K562 (cell line): ENCODE data around the gene RHAG.

Experiments
- CC2D1A ChIP-seq: fragments of 450-650 bp; IDR thresholded peaks from 2 replicates; pipeline ENCODE4 v1.6.1; 2017; ENCODE audit warnings: mild to moderate bottlenecking
- CREB5 ChIP-seq: fragments of 250-450 bp; sonication (Bioruptor Pico); IDR thresholded peaks from 2 replicates; pipeline ENCODE4 v1.5.0; 2020; ENCODE audit warnings: mild to moderate bottlenecking
- FOXA1 ChIP-seq: fragments of 450-650 bp; IDR thresholded peaks from 2 replicates; pipeline ENCODE4 v1.6.1; 2016; ENCODE audit warnings: mild to moderate bottlenecking, borderline replicate concordance
- MXI1 ChIP-seq: IDR thresholded peaks from 2 replicates; pipeline ENCODE4 v1.6.1; 2011; ENCODE audit warnings: low read depth, mild to moderate bottlenecking, improper control_type of control experiment, low read length
- RAD21 ChIP-seq, 2 experiments: fragments of 250-450 bp in 1 of 2; fragments of 450-650 bp in 1 of 2; sonication (Bioruptor Pico) in 1 of 2; formaldehyde crosslinking in 1 of 2; IDR thresholded peaks in 1 of 2; conservative IDR thresholded peaks in 1 of 2; 2 replicates each; pipeline versions ENCODE4 v1.4.0 to v1.8.0; 2020 to 2022; ENCODE audit warnings: mild to moderate bottlenecking in 2 of 2, moderate library complexity in 1 of 2
- REST ChIP-seq, 2 experiments: fragments of 450-650 bp; formaldehyde crosslinking in 1 of 2; IDR thresholded peaks; 2 replicates each; pipeline versions ENCODE4 v1.4.0 to v1.6.1; 2014 to 2020; ENCODE audit warnings: mild to moderate bottlenecking in 2 of 2, borderline replicate concordance in 1 of 2, low read depth in 1 of 2
- SIX5 ChIP-seq, 2 experiments: IDR thresholded peaks; 2 replicates each; pipeline ENCODE4 v1.6.1; 2011; ENCODE audit warnings: low read length in 2 of 2, borderline replicate concordance in 1 of 2, low read depth in 1 of 2, mild to moderate bottlenecking in 1 of 2, moderate library complexity in 1 of 2; ENCODE audit not compliant: insufficient read depth in 1 of 2
- SMARCE1 ChIP-seq: fragments of 450-650 bp; IDR thresholded peaks from 2 replicates; pipeline ENCODE4 v1.7.1; 2016; ENCODE audit warnings: mild to moderate bottlenecking
- ZBTB1 ChIP-seq: sonication (generic); formaldehyde crosslinking; IDR thresholded peaks from 2 replicates; pipeline ENCODE4 v1.8.1; 2023; ENCODE audit warnings: missing genetic modification reagents, low read depth, mild to moderate bottlenecking, borderline replicate concordance
- ZNF23 ChIP-seq: fragments of 250-450 bp; sonication (Bioruptor Pico); IDR thresholded peaks from 2 replicates; pipeline ENCODE4 v1.4.0; 2020; ENCODE audit warnings: mild to moderate bottlenecking

DNA sequence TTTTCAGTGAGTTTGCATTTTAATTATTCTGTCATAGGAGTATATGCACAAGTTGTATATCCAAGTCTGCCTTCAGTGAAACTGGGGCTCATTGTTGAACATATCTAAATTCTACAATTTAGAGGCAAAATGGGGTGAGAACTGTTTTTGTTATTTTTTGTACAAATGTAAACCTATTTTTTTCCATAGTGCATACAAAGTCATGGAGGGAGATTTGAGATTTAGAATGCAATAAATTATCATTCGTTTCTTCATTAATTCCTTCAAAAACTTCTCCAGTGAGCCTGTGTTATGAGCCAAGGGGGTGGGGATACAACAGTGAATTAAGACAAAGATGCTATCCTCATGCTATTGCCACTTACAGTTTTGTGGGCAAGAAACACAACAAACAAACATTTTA lies 29.8 kb upstream of the RHAG start:
- no peak for TF ChIP-seq FOXA1
- no peak for TF ChIP-seq CREB5 (CRISPR knock-in tag)
- TF ChIP-seq RAD21 (CRISPR knock-in tag; conservative IDR thresholded peaks at IDR 0.05 in 1 of 2, IDR thresholded peaks at IDR 0.05 in 1 of 2) = no peak; a peak in 1 of 4 replicates
- TF ChIP-seq REST (IDR thresholded peaks at IDR 0.05; ENCODE audit: borderline replicate concordance) = no peak
- no peak for TF ChIP-seq REST (CRISPR knock-in tag; IDR thresholded peaks at IDR 0.05; ENCODE audit: low read depth)
- no peak for TF ChIP-seq ZNF23 (CRISPR knock-in tag)
- no peak for TF ChIP-seq CC2D1A
- TF ChIP-seq ZBTB1 (CRISPR knock-in tag) = no peak
- TF ChIP-seq MXI1 = no peak
- no peak for TF ChIP-seq SMARCE1
- TF ChIP-seq SIX5 (IDR thresholded peaks at IDR 0.05; ENCODE audit: borderline replicate concordance in 1 of 2, insufficient read depth in 1 of 2, low read depth in 1 of 2, low read length in 2 of 2) = no peak
